ENCODE measurements around the gene KIF18A. TPM values are rescaled to one million over a fixed set of nuclear protein-coding genes. Genes with fewer than 3 reads are reported as not detected.

Gene KIF18A
- total RNA-seq, 1 experiment from 2014 or later, result 20.8 TPM

- no peaks in the 10 kb centered on the region for H3K4me1 ChIP-seq (ENCODE audit: control insufficient read depth, insufficient read depth, low read length)
- no peak for ATAC-seq
- H3K4me3 ChIP-seq (ENCODE audit: low read depth in 2 of 2, low read length in 2 of 2), result no peak overlapping the region
- POLR2A ChIA-PET, result no interaction called here
- intact Hi-C loops (cut with micrococcal nuclease; ENCODE audit: unreplicated experiment) (no loop called here), in situ Hi-C loops (cut with HindIII; ENCODE audit: low pct_unique_long_range_greater_than_20kb, low sequenced_read_pairs) (no loop called here)
- no peak for TF ChIP-seq CTCF (IDR thresholded peaks at IDR 0.05)
- TF ChIP-seq POLR2AphosphoS5 (IDR thresholded peaks at IDR 0.05; ENCODE audit: low read depth, low read length), result no peak
- TF ChIP-seq REST (IDR thresholded peaks at IDR 0.05; ENCODE audit: insufficient read depth in 1 of 2, low read depth in 2 of 2, low read length in 1 of 2), result no peak
- no peak for TF ChIP-seq TCF7L2 (IDR thresholded peaks at IDR 0.05; ENCODE audit: low read depth, low read length)
- TF ChIP-seq SIN3A (IDR thresholded peaks at IDR 0.05; ENCODE audit: borderline replicate concordance, insufficient read depth, low read depth, low read length), result no peak
- CTCF ChIA-PET, result no interaction called here
- H3K36me3 ChIP-seq (ENCODE audit: control insufficient read depth, insufficient read depth, low read length), result no peaks in the 10 kb centered on the region
- no peak overlapping the region for H3K27ac ChIP-seq (ENCODE audit: low read length)
- H3K27me3 ChIP-seq (ENCODE audit: control insufficient read depth, insufficient read depth, low read length), result no peaks in the 10 kb centered on the region
- no TSS peak for BruUV-seq (replicated peaks)
- no peak for DNase-seq (ENCODE audit: low read depth, low spot score)
- peaks cover 12% of the 10 kb centered on the region; the same call in 1 of the 2 replicates for H3K9me3 ChIP-seq (ENCODE audit: control insufficient read depth, insufficient read depth, low read depth, low read length)
Observed at GRCh38 chr11:27998552-27998951, 109.4 kb downstream of the KIF18A start.

- DNase-seq (ENCODE audit: low read depth, low spot score), result no peak
Observed at GRCh38 chr11:27997344-27997743, 110.6 kb downstream of the KIF18A start.

More at GRCh38 chr11:27997344-27997743, 110.6 kb downstream of the KIF18A start:
- Histone ChIP-seq H3K4me1 (ENCODE audit: control insufficient read depth, insufficient read depth, low read length) (no peaks in the 10 kb centered on the region), H3K36me3 (ENCODE audit: control insufficient read depth, insufficient read depth, low read length) (no peaks in the 10 kb centered on the region), H3K9me3 (ENCODE audit: control insufficient read depth, insufficient read depth, low read depth, low read length) (0 out of 2 replicates have a peak, but pooled peaks cover 6% of the 10 kb centered on the region), H3K27ac (ENCODE audit: low read length) (no peak overlapping the region), H3K27me3 (ENCODE audit: control insufficient read depth, insufficient read depth, low read length) (no peaks in the 10 kb centered on the region), H3K4me3 (ENCODE audit: low read depth in 2 of 2, low read length in 2 of 2) (no peak overlapping the region)
- in situ Hi-C loops (cut with HindIII; ENCODE audit: low pct_unique_long_range_greater_than_20kb, low sequenced_read_pairs) (no loop called here), intact Hi-C loops (cut with micrococcal nuclease; ENCODE audit: unreplicated experiment) (no loop called here)
- no TSS peak for BruUV-seq (replicated peaks)
- CTCF ChIA-PET, result no interaction called here
- ATAC-seq, result no peak
- TF ChIP-seq SIN3A (IDR thresholded peaks at IDR 0.05; ENCODE audit: borderline replicate concordance, insufficient read depth, low read depth, low read length), result no peak
- TF ChIP-seq POLR2AphosphoS5 (IDR thresholded peaks at IDR 0.05; ENCODE audit: low read depth, low read length), result no peak
- TF ChIP-seq REST (IDR thresholded peaks at IDR 0.05; ENCODE audit: insufficient read depth in 1 of 2, low read depth in 2 of 2, low read length in 1 of 2), result no peak
- no peak for TF ChIP-seq TCF7L2 (IDR thresholded peaks at IDR 0.05; ENCODE audit: low read depth, low read length)
- TF ChIP-seq CTCF (IDR thresholded peaks at IDR 0.05), result no peak
- POLR2A ChIA-PET, result no interaction called here

Measured in Panc1 (cell line).